Measurements from ENCODE around the gene PLPPR1. TPM values are rescaled to one million over a fixed set of nuclear protein-coding genes. Genes with fewer than 3 reads are reported as not detected.

Gene PLPPR1
- total RNA-seq, 1 experiment from 2014 or later = not detected

- intact Hi-C loops (cut with micrococcal nuclease) = no loop called here
- BruUV-seq (replicated peaks) = no TSS peak
- Histone ChIP-seq H4K20me1 (ENCODE audit: insufficient read depth) (no peaks in the 10 kb centered on the region), H3K9me2 (ENCODE audit: insufficient read depth) (no peaks in the 10 kb centered on the region), H3K79me2 (ENCODE audit: insufficient read depth, low read length) (no peaks in the 10 kb centered on the region), H3K4me1 (ENCODE audit: control insufficient read depth in 1 of 2, insufficient read depth in 2 of 2, low read length in 2 of 2) (no peaks in the 10 kb centered on the region), H3K4me3 (replicated peaks in 1 of 2; ENCODE audit: low read depth in 1 of 2, low read length in 2 of 2) (no peak overlapping the region), H3K36me3 (ENCODE audit: control insufficient read depth in 1 of 2, insufficient read depth in 2 of 2, low read length in 2 of 2) (no peaks in the 10 kb centered on the region; a peak in 1 of 4 replicates), H3K27ac (ENCODE audit: low read depth, low read length) (no peak overlapping the region), H3K4me2 (ENCODE audit: low read length) (no peak overlapping the region), H3K27me3 (ENCODE audit: insufficient read depth, low read length) (no peaks in the 10 kb centered on the region), H3K9me3 (ENCODE audit: control insufficient read depth in 1 of 2, insufficient read depth in 1 of 2, low read depth in 1 of 2, low read length in 2 of 2) (no peaks in the 10 kb centered on the region), H2AFZ (ENCODE audit: low read depth, low read length, poor library complexity, severe bottlenecking) (no peak overlapping the region), H3K9ac (ENCODE audit: low read length) (no peak overlapping the region)
- TF ChIP-seq EZH2 (IDR thresholded peaks at IDR 0.05) = no peak
- ChIA-PET POLR2A (no interaction called here), RAD21 (ENCODE audit: low non-redundant PET in 1 of 2, low total read pairs in 2 of 2, uncharacterized antibody in 2 of 2, unreplicated experiment in 2 of 2) (no interaction called here), CTCF (no interaction called here)
- ATAC-seq (no peak), DNase-seq (ENCODE audit: low read depth, low spot score) (no peak)
Observed at GRCh38 chr9:101220341-101220740, 191.8 kb downstream of the PLPPR1 start.

GRCh38 chr9:101225271-101225670, 196.7 kb downstream of the PLPPR1 start:
- H3K27ac ChIP-seq (ENCODE audit: low read depth, low read length) = no peak overlapping the region
- peaks cover 20% of the 10 kb centered on the region for H3K27me3 ChIP-seq (ENCODE audit: insufficient read depth, low read length)
- no peaks in the 10 kb centered on the region for H3K9me2 ChIP-seq (ENCODE audit: insufficient read depth)
- DNase-seq (ENCODE audit: low read depth, low spot score) (no peak), ATAC-seq (no peak)
- H3K4me1 ChIP-seq (ENCODE audit: control insufficient read depth in 1 of 2, insufficient read depth in 2 of 2, low read length in 2 of 2) = no peaks in the 10 kb centered on the region
- BruUV-seq (replicated peaks) = no TSS peak
- H3K4me2 ChIP-seq (ENCODE audit: low read length) = no peak overlapping the region
- H3K9me3 ChIP-seq (ENCODE audit: control insufficient read depth in 1 of 2, insufficient read depth in 1 of 2, low read depth in 1 of 2, low read length in 2 of 2) = no peaks in the 10 kb centered on the region
- no peak overlapping the region for H2AFZ ChIP-seq (ENCODE audit: low read depth, low read length, poor library complexity, severe bottlenecking)
- H3K36me3 ChIP-seq (ENCODE audit: control insufficient read depth in 1 of 2, insufficient read depth in 2 of 2, low read length in 2 of 2) = no peaks in the 10 kb centered on the region; a peak in 1 of 4 replicates
- no peak overlapping the region for H3K4me3 ChIP-seq (replicated peaks in 1 of 2; ENCODE audit: low read depth in 1 of 2, low read length in 2 of 2)
- H3K79me2 ChIP-seq (ENCODE audit: insufficient read depth, low read length) = no peaks in the 10 kb centered on the region
- POLR2A ChIA-PET = no interaction called here
- RAD21 ChIA-PET (ENCODE audit: low non-redundant PET in 1 of 2, low total read pairs in 2 of 2, uncharacterized antibody in 2 of 2, unreplicated experiment in 2 of 2) = no interaction called here
- CTCF ChIA-PET = no interaction called here
- TF ChIP-seq, protein P1, sequence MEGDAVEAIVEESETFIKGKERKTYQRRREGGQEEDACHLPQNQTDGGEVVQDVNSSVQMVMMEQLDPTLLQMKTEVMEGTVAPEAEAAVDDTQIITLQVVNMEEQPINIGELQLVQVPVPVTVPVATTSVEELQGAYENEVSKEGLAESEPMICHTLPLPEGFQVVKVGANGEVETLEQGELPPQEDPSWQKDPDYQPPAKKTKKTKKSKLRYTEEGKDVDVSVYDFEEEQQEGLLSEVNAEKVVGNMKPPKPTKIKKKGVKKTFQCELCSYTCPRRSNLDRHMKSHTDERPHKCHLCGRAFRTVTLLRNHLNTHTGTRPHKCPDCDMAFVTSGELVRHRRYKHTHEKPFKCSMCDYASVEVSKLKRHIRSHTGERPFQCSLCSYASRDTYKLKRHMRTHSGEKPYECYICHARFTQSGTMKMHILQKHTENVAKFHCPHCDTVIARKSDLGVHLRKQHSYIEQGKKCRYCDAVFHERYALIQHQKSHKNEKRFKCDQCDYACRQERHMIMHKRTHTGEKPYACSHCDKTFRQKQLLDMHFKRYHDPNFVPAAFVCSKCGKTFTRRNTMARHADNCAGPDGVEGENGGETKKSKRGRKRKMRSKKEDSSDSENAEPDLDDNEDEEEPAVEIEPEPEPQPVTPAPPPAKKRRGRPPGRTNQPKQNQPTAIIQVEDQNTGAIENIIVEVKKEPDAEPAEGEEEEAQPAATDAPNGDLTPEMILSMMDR (IDR thresholded peaks at IDR 0.05 in 2 of 3, conservative IDR thresholded peaks at IDR 0.05 in 1 of 3; ENCODE audit: borderline replicate concordance in 1 of 3, insufficient read depth in 1 of 3, low read depth in 2 of 3, low read length in 2 of 3) = no peak
- TF ChIP-seq ATF3 (IDR thresholded peaks at IDR 0.05) = no peak
- no peak for TF ChIP-seq POLR2A (IDR thresholded peaks at IDR 0.05; ENCODE audit: borderline replicate concordance, extremely low read depth, insufficient read depth, insufficient read length)
- intact Hi-C loops (cut with micrococcal nuclease) = no loop called here
- H4K20me1 ChIP-seq (ENCODE audit: insufficient read depth) = no peaks in the 10 kb centered on the region
- no peak overlapping the region for H3K9ac ChIP-seq (ENCODE audit: low read length)
